ENCODE data around the gene UCK1. TPM values are rescaled to one million over a fixed set of nuclear protein-coding genes. Genes with fewer than 3 reads are reported as not detected.

UCK1 gene
- total and polyA plus RNA-seq, 2 of the 4 experiments (the other 2 are of a cell fraction) = 17.9 to 21.4 TPM

DNA sequence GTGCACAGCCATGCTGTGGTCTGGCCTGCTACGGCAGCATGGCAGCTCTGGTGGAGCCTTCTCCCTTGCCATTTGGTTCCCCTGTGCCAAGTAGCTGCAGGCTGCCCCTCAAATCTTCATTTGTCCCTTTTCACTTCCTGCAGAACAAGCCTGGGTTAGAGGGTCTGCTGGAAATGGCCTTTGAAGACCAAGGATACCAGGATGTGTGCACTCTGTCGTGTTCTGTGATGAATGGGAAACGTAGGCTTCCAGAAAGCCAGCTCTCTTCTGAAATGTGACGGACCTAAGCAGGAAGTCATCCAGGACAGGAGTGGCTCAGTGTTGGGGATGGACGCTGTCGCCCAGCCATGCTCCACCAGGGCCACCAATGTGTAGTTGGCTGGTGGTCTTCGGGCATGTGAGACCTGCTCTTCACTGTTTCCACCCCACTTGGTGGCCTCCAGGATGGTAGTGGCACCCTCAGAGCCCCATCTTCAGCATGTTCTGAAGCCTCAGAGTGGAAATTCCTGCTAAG is 31.8 kb downstream of the UCK1 start:
- H2BK120ac ChIP-seq (ENCODE audit: low read depth, low read length) = no peak overlapping the region
- H4K8ac ChIP-seq (ENCODE audit: low read depth in 2 of 2, low read length in 2 of 2) = no peak overlapping the region
- H2AFZ ChIP-seq (replicated peaks; ENCODE audit: low read length, poor library complexity) = no peak overlapping the region
- no peak overlapping the region for H2BK15ac ChIP-seq (ENCODE audit: low read depth, low read length)
- dilution Hi-C loops (cut with HindIII; ENCODE audit: low sequenced_read_pairs, unreplicated experiment) (no loop called here), in situ Hi-C loops (cut with MboI; ENCODE audit: low sequenced_read_pairs) (no loop called here), intact Hi-C loops (cut with micrococcal nuclease) (no loop called here)
- BruUV-seq (replicated peaks) = no TSS peak
- WGBS, 2 experiments (ENCODE audit: extremely low coverage in 2 of 2, insufficient read length in 1 of 2) = 93% methylated on average over 5 of the region's 7 CpGs; no CpG with 5 or more reads in 1 of the 2 experiments
- H4K5ac ChIP-seq (ENCODE audit: low read depth, low read length) = no peak overlapping the region
- no peak overlapping the region for H3K23ac ChIP-seq (ENCODE audit: low read depth, low read length)
- H3K56ac ChIP-seq (ENCODE audit: extremely low read depth, insufficient read depth, low read length) = no peak overlapping the region
- no peak overlapping the region for H3K14ac ChIP-seq (replicated peaks; ENCODE audit: low read depth, low read length)
- no peak overlapping the region for H4K91ac ChIP-seq (ENCODE audit: insufficient read depth, low read depth, low read length)
- POLR2A ChIA-PET (ENCODE audit: unreplicated experiment) = no interaction called here
- H3K4me2 ChIP-seq (ENCODE audit: low read depth, low read length) = no peak overlapping the region
- H3K18ac ChIP-seq (ENCODE audit: low read depth, low read length) = no peak overlapping the region
- no peak overlapping the region for H2BK5ac ChIP-seq (ENCODE audit: low read depth, low read length, poor library complexity, severe bottlenecking)
- peaks cover 6% of the 10 kb centered on the region; the same call in 1 of the 2 replicates for H3K4me1 ChIP-seq (ENCODE audit: control insufficient read depth, insufficient read depth, low read length)
- ATAC-seq (ENCODE audit: low read depth) (no peak), DNase-seq (no peak)
- no peak overlapping the region for H2AK9ac ChIP-seq (replicated peaks; ENCODE audit: low read depth, low read length, poor library complexity)
- peaks cover 7% of the 10 kb centered on the region; the same call in 1 of the 2 replicates for H3K9me1 ChIP-seq (ENCODE audit: insufficient read depth, low read length)
- H2BK20ac ChIP-seq (ENCODE audit: low read depth, low read length) = no peak overlapping the region
- TF ChIP-seq RCOR1 (IDR thresholded peaks at IDR 0.05; ENCODE audit: insufficient replicate concordance, low read length) (no peak), MXI1 (IDR thresholded peaks at IDR 0.05; ENCODE audit: borderline replicate concordance, low read depth, low read length) (no peak)
- H2AK5ac ChIP-seq (ENCODE audit: low read depth, low read length) = no peak overlapping the region
- peaks cover 55% of the 10 kb centered on the region for H3K36me3 ChIP-seq (ENCODE audit: control insufficient read depth, insufficient read depth, low read length)
- no peak overlapping the region for H3K4ac ChIP-seq (ENCODE audit: low read depth, low read length)
- H3K4me3 ChIP-seq (ENCODE audit: insufficient read depth, low read depth, low read length) = no peak overlapping the region
- CTCF ChIA-PET = no interaction called here
- H3K27me3 ChIP-seq (ENCODE audit: control insufficient read depth, insufficient read depth, low read length) = no peaks in the 10 kb centered on the region
- H4K20me1 ChIP-seq (ENCODE audit: insufficient read depth, low read length) = peaks cover 27% of the 10 kb centered on the region
- H3K79me1 ChIP-seq (ENCODE audit: low read depth in 1 of 2, low read length in 2 of 2) = peaks cover 12 to 44% of the 10 kb centered on the region in 2 experiments
- no peak overlapping the region for H3K9ac ChIP-seq (ENCODE audit: low read depth, low read length)
- H3K9me3 ChIP-seq (ENCODE audit: control insufficient read depth, insufficient read depth, low read length) = no peaks in the 10 kb centered on the region
- H3K27ac ChIP-seq (ENCODE audit: insufficient read depth, low read length) = no peak overlapping the region
